PFSK-1 (cell line): ENCODE results near the gene KCNH8.

Source experiments
- POLR2AphosphoS5 ChIP-seq: IDR thresholded peaks from 2 replicates; pipeline ENCODE4 v1.6.1; 2012; ENCODE audit warnings: low read depth, mild to moderate bottlenecking, control low read depth, low read length, moderate library complexity
- REST ChIP-seq, 2 experiments: IDR thresholded peaks; 2 replicates each; pipeline versions ENCODE4 v1.6.1 to v1.8.0; 2011 to 2012; ENCODE audit warnings: low read depth in 2 of 2, low read length in 2 of 2, control low read depth in 1 of 2, inconsistent platforms in 1 of 2, mild to moderate bottlenecking in 1 of 2, moderate library complexity in 1 of 2; ENCODE audit not compliant: insufficient read depth in 1 of 2
- SIN3A ChIP-seq: IDR thresholded peaks from 2 replicates; pipeline ENCODE4 v1.6.1; 2012; ENCODE audit warnings: mild to moderate bottlenecking, low read length, moderate library complexity, borderline replicate concordance; ENCODE audit not compliant: insufficient read depth

GRCh38 chr3:19229086-19229485, 80.8 kb downstream of the KCNH8 start:
- TF ChIP-seq SIN3A (no peak), POLR2AphosphoS5 (no peak), REST (IDR thresholded peaks at IDR 0.05; ENCODE audit: insufficient read depth in 1 of 2, low read depth in 2 of 2, low read length in 2 of 2) (no peak)
